ENCODE measurements around the gene EBNA1BP2.

DNA sequence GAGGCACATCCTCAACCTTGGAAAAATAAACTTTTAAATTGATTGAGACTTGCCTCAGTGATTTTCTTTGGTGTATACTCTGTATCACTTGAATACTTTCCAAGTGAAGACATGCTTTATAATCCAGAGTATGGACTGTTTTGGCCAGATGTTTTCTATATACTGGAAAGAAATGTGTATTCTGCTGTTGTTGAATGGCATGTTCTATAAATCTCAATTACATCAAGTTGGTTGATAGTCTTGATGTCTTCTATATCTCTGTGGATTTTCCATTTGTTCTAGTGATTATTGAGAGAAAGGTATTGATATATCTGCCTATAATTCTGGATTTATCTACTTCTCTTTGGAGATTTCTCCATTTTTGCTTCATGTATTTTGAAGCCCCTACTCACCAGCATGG is 37.5 kb downstream of the EBNA1BP2 start:
- TF ChIP-seq POLR2A (IDR thresholded peaks at IDR 0.05), result no peak
- TF ChIP-seq, protein P1, sequence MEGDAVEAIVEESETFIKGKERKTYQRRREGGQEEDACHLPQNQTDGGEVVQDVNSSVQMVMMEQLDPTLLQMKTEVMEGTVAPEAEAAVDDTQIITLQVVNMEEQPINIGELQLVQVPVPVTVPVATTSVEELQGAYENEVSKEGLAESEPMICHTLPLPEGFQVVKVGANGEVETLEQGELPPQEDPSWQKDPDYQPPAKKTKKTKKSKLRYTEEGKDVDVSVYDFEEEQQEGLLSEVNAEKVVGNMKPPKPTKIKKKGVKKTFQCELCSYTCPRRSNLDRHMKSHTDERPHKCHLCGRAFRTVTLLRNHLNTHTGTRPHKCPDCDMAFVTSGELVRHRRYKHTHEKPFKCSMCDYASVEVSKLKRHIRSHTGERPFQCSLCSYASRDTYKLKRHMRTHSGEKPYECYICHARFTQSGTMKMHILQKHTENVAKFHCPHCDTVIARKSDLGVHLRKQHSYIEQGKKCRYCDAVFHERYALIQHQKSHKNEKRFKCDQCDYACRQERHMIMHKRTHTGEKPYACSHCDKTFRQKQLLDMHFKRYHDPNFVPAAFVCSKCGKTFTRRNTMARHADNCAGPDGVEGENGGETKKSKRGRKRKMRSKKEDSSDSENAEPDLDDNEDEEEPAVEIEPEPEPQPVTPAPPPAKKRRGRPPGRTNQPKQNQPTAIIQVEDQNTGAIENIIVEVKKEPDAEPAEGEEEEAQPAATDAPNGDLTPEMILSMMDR (IDR thresholded peaks at IDR 0.05), result no peak

Data from body of pancreas (tissue), 4 donors.